Esophagus (tissue), 2 donors: ENCODE results near the gene ADRA2B. TPM values are rescaled to one million over a fixed set of nuclear protein-coding genes. Genes with fewer than 3 reads are reported as not detected.
"Not testable (repeated sequence)": the region's sequence is repeated elsewhere in the genome, so short reads cannot be mapped to it uniquely, and the experiment has no call there.

Experiments used
- H3K27ac ChIP-seq, 2 donors: one replicate each; pipeline ENCODE4 v1.5.1; 2013; ENCODE audit warnings: low read depth in 2 of 2, mild to moderate bottlenecking in 2 of 2, inconsistent platforms in 1 of 2, low read length in 1 of 2, moderate library complexity in 1 of 2
- H3K27me3 ChIP-seq, 2 donors: one replicate each; pipeline ENCODE4 v1.6.1; 2013; ENCODE audit warnings: low read length in 2 of 2, control low read depth in 1 of 2, mild to moderate bottlenecking in 1 of 2; ENCODE audit not compliant: insufficient read depth in 2 of 2, control insufficient read depth in 1 of 2
- H3K36me3 ChIP-seq, 2 donors: one replicate each; pipeline ENCODE4 v1.6.1; 2013; ENCODE audit warnings: low read length in 1 of 2; ENCODE audit not compliant: control insufficient read depth in 2 of 2, insufficient read depth in 2 of 2
- H3K4me1 ChIP-seq, 2 donors: one replicate each; pipeline ENCODE4 v1.6.1; 2013; ENCODE audit warnings: low read length in 1 of 2; ENCODE audit not compliant: control insufficient read depth in 2 of 2, insufficient read depth in 2 of 2
- H3K4me3 ChIP-seq, 2 donors: one replicate each; pipeline ENCODE4 v1.5.1; 2013; ENCODE audit warnings: low read length in 2 of 2, mild to moderate bottlenecking in 2 of 2, low read depth in 1 of 2, moderate library complexity in 1 of 2
- H3K9me3 ChIP-seq, 2 donors: one replicate each; pipeline ENCODE4 v1.6.1; 2013; ENCODE audit warnings: mild to moderate bottlenecking in 2 of 2, low read depth in 1 of 2, low read length in 1 of 2, moderate library complexity in 1 of 2; ENCODE audit not compliant: control insufficient read depth in 2 of 2, insufficient read depth in 1 of 2
- WGBS, 2 donors: extraction: QIAGEN DNeasy Blood & Tissue Kit; methylation state at CpG; one replicate each; pipeline ENCODE4 v1.1.7; 2013; 5-methylcytosine and 5-hydroxymethylcytosine counted together
- polyA plus RNA-seq, 2 donors: library from polyadenylated mRNA; stranded (reverse); fragments of 200-250 nt; gene quantifications; one replicate each; pipeline ENCODE4 v1.2.3, GENCODE V29; 2013
- donor health status: healthy with polysubstance abuse.
- donor health status: Bipolar disorder and iron deficiency.

ADRA2B gene
- polyA plus RNA-seq, 2 donors: 0.27 to 0.98 TPM

DNA sequence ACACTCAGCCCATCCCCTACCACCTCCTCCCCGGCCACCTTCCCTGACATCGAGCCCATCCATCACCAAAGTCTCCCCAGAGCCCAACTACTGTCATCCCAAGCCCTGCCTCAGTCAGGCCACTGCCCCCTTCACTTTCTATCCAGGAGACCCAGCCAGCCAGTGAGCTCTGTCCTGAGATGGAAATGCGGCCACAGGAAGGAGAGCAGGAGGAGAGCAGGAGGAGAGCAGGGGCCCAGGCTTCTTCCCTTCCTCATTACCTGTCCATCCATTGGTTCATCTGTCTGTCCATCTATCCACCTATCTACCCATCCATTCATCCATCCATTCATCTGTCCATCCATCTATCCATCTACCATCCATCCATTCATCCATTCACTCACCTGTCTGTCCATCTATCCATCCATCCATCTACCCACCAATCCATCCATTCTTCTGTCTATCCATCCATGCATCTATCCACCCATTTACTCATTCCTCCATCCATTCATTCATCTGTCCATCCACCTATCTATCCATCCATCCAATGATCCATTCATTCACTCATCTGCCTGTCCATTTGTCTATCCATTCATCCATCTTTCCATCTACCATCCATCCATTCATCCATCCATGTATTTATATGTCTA is 52.2 kb downstream of the ADRA2B start:
- WGBS, 2 donors: 95 to 100% methylated on average over 1 of the region's 3 CpGs
- H3K9me3 ChIP-seq, H3K4me3 ChIP-seq, H3K4me1 ChIP-seq, H3K27me3 ChIP-seq, H3K27ac ChIP-seq, H3K36me3 ChIP-seq: not testable (repeated sequence)

DNA sequence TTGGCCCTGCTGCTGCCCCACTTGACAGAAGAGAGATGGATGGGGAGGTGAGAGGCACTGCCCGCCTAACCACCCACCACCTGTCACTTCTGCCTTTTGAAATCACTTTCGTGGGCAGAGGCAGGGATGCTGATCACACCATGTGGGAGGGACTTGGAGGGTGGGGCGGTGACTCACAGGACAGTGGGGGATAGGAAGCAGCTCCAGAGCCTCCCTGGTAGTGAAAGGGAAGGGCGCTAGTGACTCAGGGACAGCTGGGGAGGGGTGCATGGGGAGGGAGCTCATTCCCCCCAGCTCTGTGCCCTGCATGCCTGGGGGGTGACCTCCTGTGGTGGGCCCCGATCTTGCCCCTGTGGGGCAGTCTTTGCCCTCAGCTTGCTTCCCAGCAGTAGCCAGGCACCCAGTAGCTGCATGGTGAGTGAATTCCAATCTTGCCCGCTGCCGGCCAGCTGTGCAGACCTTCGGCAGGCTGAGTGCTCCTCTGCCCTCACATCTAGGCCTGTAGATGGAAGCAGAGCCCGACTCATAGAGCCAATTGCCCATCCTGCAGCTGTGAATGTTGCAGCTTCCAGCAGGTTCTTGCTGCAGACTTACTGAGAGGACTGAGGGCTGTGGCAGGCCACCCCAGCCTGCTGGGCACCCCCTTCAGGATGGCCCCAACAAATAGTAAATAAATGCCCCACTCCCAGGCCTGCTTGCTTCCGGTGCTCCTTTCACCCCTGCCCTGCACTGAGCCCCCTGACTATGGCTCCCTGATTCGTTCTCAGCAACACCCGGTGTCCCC is 53.1 kb downstream of the ADRA2B start:
- not testable (repeated sequence) for H3K27me3 ChIP-seq, H3K36me3 ChIP-seq, H3K4me1 ChIP-seq, H3K4me3 ChIP-seq, H3K9me3 ChIP-seq, H3K27ac ChIP-seq
- WGBS, 2 donors: 44 to 54% methylated on average over 9 to 11 of the region's 12 CpGs

Other genes starting within 250 kb of the ADRA2B start
- 1 to 10 TPM; 1.2 to 4.0 TPM for gene ANKRD36C, start 124.7 kb downstream of the ADRA2B start, polyA plus RNA-seq
- under 1 TPM; 0.43 to 0.98 TPM for gene GPAT2, start 81.7 kb downstream of the ADRA2B start, polyA plus RNA-seq
- under 1 TPM; 0.26 to 0.32 TPM for gene ASTL, start 21.9 kb upstream of the ADRA2B start, polyA plus RNA-seq
- gene DUSP2, start 28.9 kb upstream of the ADRA2B start, polyA plus RNA-seq: 1 to 10 TPM; 2.8 to 3.2 TPM
- gene STARD7, start 92.3 kb upstream of the ADRA2B start, polyA plus RNA-seq: 10 to 100 TPM; 21.5 to 34.9 TPM
- gene TMEM127, start 149.4 kb upstream of the ADRA2B start, polyA plus RNA-seq: 10 to 100 TPM; 25.8 to 29.3 TPM
- 10 to 100 TPM; 25.3 to 38.7 TPM for gene CIAO1, start 149.7 kb upstream of the ADRA2B start, polyA plus RNA-seq
- 10 to 100 TPM; 52.5 to 65.6 TPM for gene SNRNP200, start 189.0 kb upstream of the ADRA2B start, polyA plus RNA-seq
- gene ITPRIPL1, start 208.7 kb upstream of the ADRA2B start, polyA plus RNA-seq: 1 to 10 TPM in 1 of 2 donors, under 1 TPM in 1; 0.84 to 1.4 TPM
- 1 to 10 TPM; 3.9 to 9.9 TPM for gene NCAPH, start 219.2 kb upstream of the ADRA2B start, polyA plus RNA-seq